ENCODE results near the gene MRTFA.

The MRTFA gene

GRCh38 chr22:40611606-40612005 lies 24.9 kb downstream of the MRTFA start:
- H3K4me3 ChIP-seq (replicated peaks; ENCODE audit: low read depth, low read length) = no peak overlapping the region
- TF ChIP-seq CTCF (IDR thresholded peaks at IDR 0.05; ENCODE audit: low read depth, low read length, missing control alignments) = no peak
- no peak for DNase-seq (ENCODE audit: extremely low read depth, low read depth)

- DNase-seq (ENCODE audit: extremely low read depth, low read depth) = no peak
- no peak for TF ChIP-seq CTCF (IDR thresholded peaks at IDR 0.05; ENCODE audit: low read depth, low read length, missing control alignments)
- H3K4me3 ChIP-seq (replicated peaks; ENCODE audit: low read depth, low read length) = no peak overlapping the region
Measured at GRCh38 chr22:40610329-40610850, 26.1 kb downstream of the MRTFA start.

GRCh38 chr22:40609216-40609615 lies 27.3 kb downstream of the MRTFA start:
- no peak for DNase-seq (ENCODE audit: extremely low read depth, low read depth)
- no peak overlapping the region for H3K4me3 ChIP-seq (replicated peaks; ENCODE audit: low read depth, low read length)
- no peak for TF ChIP-seq CTCF (IDR thresholded peaks at IDR 0.05; ENCODE audit: low read depth, low read length, missing control alignments)

- no peak for TF ChIP-seq CTCF (IDR thresholded peaks at IDR 0.05; ENCODE audit: low read depth, low read length, missing control alignments)
- no peak for DNase-seq (ENCODE audit: extremely low read depth, low read depth)
Measured at GRCh38 chr22:40607506-40607905, 29.0 kb downstream of the MRTFA start.

GRCh38 chr22:40606306-40606705 lies 30.2 kb downstream of the MRTFA start:
- TF ChIP-seq CTCF (IDR thresholded peaks at IDR 0.05; ENCODE audit: low read depth, low read length, missing control alignments) = no peak
- H3K4me3 ChIP-seq (replicated peaks; ENCODE audit: low read depth, low read length) = no peak overlapping the region
- DNase-seq (ENCODE audit: extremely low read depth, low read depth) = peak; percentile 56

More at GRCh38 chr22:40607506-40607905, 29.0 kb downstream of the MRTFA start:
- H3K4me3 ChIP-seq (replicated peaks; ENCODE audit: low read depth, low read length) = no peak overlapping the region

GRCh38 chr22:40605761-40606160 lies 30.8 kb downstream of the MRTFA start:
- TF ChIP-seq CTCF (IDR thresholded peaks at IDR 0.05; ENCODE audit: low read depth, low read length, missing control alignments) = no peak
- no peak for DNase-seq (ENCODE audit: extremely low read depth, low read depth)
- H3K4me3 ChIP-seq (replicated peaks; ENCODE audit: low read depth, low read length) = no peak overlapping the region

- no peak for TF ChIP-seq CTCF (IDR thresholded peaks at IDR 0.05; ENCODE audit: low read depth, low read length, missing control alignments)
- H3K4me3 ChIP-seq (replicated peaks; ENCODE audit: low read depth, low read length) = no peak overlapping the region
- peak; percentile 42 for DNase-seq (ENCODE audit: extremely low read depth, low read depth)
Measured at GRCh38 chr22:40603088-40603605, 33.4 kb downstream of the MRTFA start.

Data from HFF-Myc (cell line).